HepG2 (cell line): ENCODE measurements around the gene LURAP1L. TPM values are rescaled to one million over a fixed set of nuclear protein-coding genes. Genes with fewer than 3 reads are reported as not detected.

ENCODE experiments used
- ATAC-seq: fragments of 200-7000 bp; cut with Tn5 transposase; 3 replicates; pipeline ENCODE4 v1.9.1; 2020; ENCODE audit warnings: mild to moderate bottlenecking, moderate library complexity
- BruUV-seq: library from RNA; stranded (reverse); fragments of 400-500 nt; replicated peaks from 2 replicates; lab custom pipeline; 2021; lab: Mats Ljungman, UMichigan
- CTCF ChIA-PET: fragments of 300-600 bp; formaldehyde crosslinking; extraction: SDS; loops from one replicate; lab custom pipeline; 2021; ENCODE audit warnings: low total read pairs, inconsistent platforms, low intra/inter-chr PET ratio; lab: Yijun Ruan, JAX
- POLR2A ChIA-PET: fragments of 350-600 bp; sonication (Branson Sonifier 250); formaldehyde crosslinking; loops from one replicate; lab custom pipeline; 2020; ENCODE audit warnings: antibody characterized with exemption, inconsistent platforms; lab: Yijun Ruan, JAX
- DNase-seq: peaks from one replicate; pipeline ENCODE4 v3.0.0-alpha.2; 2015; ENCODE audit warnings: low spot score
- FAIRE-seq: peaks from 3 replicates; lab custom pipeline; 2011; peaks lifted over from hg19 to GRCh38; lab: Jason Lieb, UNC
- H2AFZ ChIP-seq: one replicate; pipeline ENCODE4 v1.6.1; 2011; ENCODE audit warnings: low read length, inconsistent platforms
- H3K27ac ChIP-seq: fragments of 300-600 bp; 3 replicates; pipeline ENCODE4 v1.8.0; 2011; ENCODE audit warnings: mixed run types, mild to moderate bottlenecking, mixed read lengths, low read length, inconsistent platforms; ENCODE audit not compliant: insufficient read depth; ENCODE audit errors: extremely low read length
- H3K27me3 ChIP-seq, 2 experiments: fragments of 200-600 bp in 1 of 2; 2 replicates in 1 of 2; 3 replicates in 1 of 2; pipeline versions ENCODE4 v1.6.0 to v1.8.0; 2011; ENCODE audit warnings: low read length in 2 of 2, mild to moderate bottlenecking in 2 of 2, moderate library complexity in 2 of 2, inconsistent platforms in 1 of 2; ENCODE audit not compliant: insufficient read depth in 2 of 2, control insufficient read depth in 1 of 2
- H3K36me3 ChIP-seq, 2 experiments: fragments of 200-600 bp in 1 of 2; replicated peaks in 1 of 2; 2 replicates in 1 of 2; 3 replicates in 1 of 2; pipeline versions ENCODE4 v1.5.1 to v1.8.0; 2011; ENCODE audit warnings: low read length in 2 of 2, inconsistent platforms in 1 of 2; ENCODE audit not compliant: insufficient read depth in 2 of 2, control insufficient read depth in 1 of 2
- H3K4me1 ChIP-seq: 2 replicates; pipeline ENCODE4 v1.5.1; 2012; ENCODE audit warnings: low read length, inconsistent platforms; ENCODE audit not compliant: insufficient read depth
- H3K4me2 ChIP-seq: 2 replicates; pipeline ENCODE4 v1.6.0; 2011; ENCODE audit warnings: low read depth, low read length, inconsistent platforms
- H3K4me3 ChIP-seq, 3 experiments: fragments of 200-600 bp in 1 of 3; sonication (generic), shearing (Covaris generic) in 1 of 3; replicated peaks in 1 of 3; 2 replicates each; pipeline ENCODE4 v1.5.1; 2011 to 2016; ENCODE audit warnings: low read length in 3 of 3, inconsistent platforms in 2 of 3, low read depth in 2 of 3, mild to moderate bottlenecking in 2 of 3, control low read depth in 1 of 3, mixed read lengths in 1 of 3; ENCODE audit not compliant: insufficient read depth in 1 of 3
- H3K79me2 ChIP-seq: one replicate; pipeline ENCODE4 v1.6.1; 2011; ENCODE audit warnings: low read length, inconsistent platforms; ENCODE audit not compliant: insufficient read depth
- H3K9ac ChIP-seq: 2 replicates; pipeline ENCODE4 v1.6.0; 2011; ENCODE audit warnings: mild to moderate bottlenecking, low read depth, low read length, inconsistent platforms; ENCODE audit not compliant: insufficient read depth
- H3K9me3 ChIP-seq: 2 replicates; pipeline ENCODE4 v1.5.1; 2012; ENCODE audit warnings: mild to moderate bottlenecking, low read length
- H4K20me1 ChIP-seq: 2 replicates; pipeline ENCODE4 v1.6.0; 2011; ENCODE audit warnings: inconsistent platforms, mild to moderate bottlenecking, low read length, moderate library complexity; ENCODE audit not compliant: insufficient read depth
- ATF7 ChIP-seq, 2 experiments: fragments of 450-650 bp in 1 of 2; sonication (generic) in 1 of 2; formaldehyde crosslinking in 1 of 2; IDR thresholded peaks; 2 replicates each; pipeline versions ENCODE4 v1.4.0 to v1.6.1; 2016 to 2020; ENCODE audit warnings: antibody characterized with exemption in 1 of 2, mild to moderate bottlenecking in 1 of 2, missing genetic modification reagents in 1 of 2
- REXO4 ChIP-seq: sonication (generic); formaldehyde crosslinking; IDR thresholded peaks from 2 replicates; pipeline ENCODE4 v1.8.0; 2022; ENCODE audit warnings: missing genetic modification reagents, mild to moderate bottlenecking, borderline replicate concordance
- ZHX1 ChIP-seq: sonication (generic); formaldehyde crosslinking; IDR thresholded peaks from 2 replicates; pipeline ENCODE4 v1.8.1; 2022; ENCODE audit warnings: low read depth, mild to moderate bottlenecking, missing genetic modification reagents
- WGBS: methylation state at CpG from one replicate; pipeline ENCODE4 v1.1.6; 2017; ENCODE audit warnings: low lambda C conversion rate; 5-methylcytosine and 5-hydroxymethylcytosine counted together
- in situ Hi-C: cut with HindIII; loops from 2 replicates; pipeline ENCODE4 v1.10.0; 2017; ENCODE audit warnings: low pct_unique_long_range_greater_than_20kb; ENCODE audit not compliant: extremely low pct_ligation_motif_present
- intact Hi-C: fragments of 100-400 bp; cut with micrococcal nuclease; formaldehyde crosslinking; loops from one replicate; pipeline ENCODE4 v1.10.0; 2022; ENCODE audit not compliant: unreplicated experiment
- polyA plus RNA-seq, 8 experiments: library from polyadenylated mRNA; depleted of rRNA in 3 of 8; stranded (reverse) in 7 of 8; unstranded in 1 of 8; fragments of >200 nt; fragmentation: Illumina TruSeq in 4 of 8; extraction: Trizol in 4 of 8; gene quantifications; 2 replicates each; pipeline versions ENCODE4 v1.2.1 to v1.2.3, GENCODE V29; 2011 to 2016; ENCODE audit warnings: low read depth in 4 of 8, missing spikeins in 1 of 8, mixed read lengths in 1 of 8; ENCODE audit not compliant: insufficient read depth in 1 of 8
- total RNA-seq, 5 experiments: library from RNA; depleted of rRNA; stranded (reverse); fragments of >200 nt; fragmentation: Illumina TruSeq; extraction: Trizol; gene quantifications; 2 replicates each; pipeline ENCODE4 v1.2.3, GENCODE V29; 2016; ENCODE audit warnings: low read depth in 1 of 5

The LURAP1L gene
- total and polyA plus RNA-seq, 2 of the 13 experiments (the other 11 are each of a cell fraction or from before 2014, with no cell fraction given), result 6.7 to 16.6 TPM

GRCh38 chr9:12735665-12736064 is 39.2 kb upstream of the LURAP1L start:
- Histone ChIP-seq H3K79me2 (no peaks in the 10 kb centered on the region), H2AFZ (no peak overlapping the region), H4K20me1 (no peaks in the 10 kb centered on the region), H3K4me3 (no peak overlapping the region), H3K4me2 (no peak overlapping the region), H3K9ac (no peak overlapping the region), H3K9me3 (0 out of 2 replicates have a peak, but pooled peaks cover 7% of the 10 kb centered on the region), H3K4me1 (no peaks in the 10 kb centered on the region), H3K27me3 (no peaks in the 10 kb centered on the region), H3K36me3 (no peaks in the 10 kb centered on the region), H3K27ac (no peak overlapping the region)
- WGBS, result 16% methylated on average over 3 of the region's 3 CpGs
- no TSS peak for BruUV-seq
- ChIA-PET CTCF (no interaction called here), POLR2A (no interaction called here)
- TF ChIP-seq ATF7 (IDR thresholded peaks at IDR 0.05) (0 out of 2 replicates have a peak, but pooled peaks have one; percentile 18), ATF7 (CRISPR knock-in tag; IDR thresholded peaks at IDR 0.05) (no peak), REXO4 (no peak)
- FAIRE-seq (no peak), DNase-seq (no peak), ATAC-seq (no peak)
- in situ Hi-C loops (no loop called here), intact Hi-C loops (no loop called here)

- Histone ChIP-seq H3K79me2 (no peaks in the 10 kb centered on the region), H3K4me1 (no peaks in the 10 kb centered on the region), H3K36me3 (no peaks in the 10 kb centered on the region), H3K9ac (no peak overlapping the region), H3K4me3 (no peak overlapping the region), H3K27me3 (no peaks in the 10 kb centered on the region), H3K27ac (no peak overlapping the region), H4K20me1 (no peaks in the 10 kb centered on the region), H3K9me3 (0 out of 2 replicates have a peak, but pooled peaks cover 7% of the 10 kb centered on the region), H3K4me2 (no peak overlapping the region), H2AFZ (no peak overlapping the region)
- CTCF ChIA-PET, result no interaction called here
- POLR2A ChIA-PET, result no interaction called here
- ATAC-seq (no peak), FAIRE-seq (no peak), DNase-seq (no peak)
- in situ Hi-C loops, result no loop called here
- TF ChIP-seq ZHX1 (CRISPR knock-in tag), result no peak
- WGBS, result 0% methylated on average over 1 of the region's 1 CpG
- intact Hi-C loops, result no loop called here
- no TSS peak for BruUV-seq
These were observed 36.9 kb upstream of the LURAP1L start for GRCh38 chr9:12737871-12738270.
